HG03457 (cell line): ENCODE measurements around the gene DGKB.
"Not testable (repeated sequence)": the region's sequence is repeated elsewhere in the genome, so short reads cannot be mapped to it uniquely, and the experiment has no call there.

ENCODE experiments used
- ATAC-seq: cut with Tn5 transposase; IDR thresholded peaks from one replicate; pipeline ENCODE4 v1.9.1; 2021; ENCODE audit warnings: moderate number of reproducible peaks; ENCODE audit not compliant: unreplicated experiment

Gene DGKB

DNA sequence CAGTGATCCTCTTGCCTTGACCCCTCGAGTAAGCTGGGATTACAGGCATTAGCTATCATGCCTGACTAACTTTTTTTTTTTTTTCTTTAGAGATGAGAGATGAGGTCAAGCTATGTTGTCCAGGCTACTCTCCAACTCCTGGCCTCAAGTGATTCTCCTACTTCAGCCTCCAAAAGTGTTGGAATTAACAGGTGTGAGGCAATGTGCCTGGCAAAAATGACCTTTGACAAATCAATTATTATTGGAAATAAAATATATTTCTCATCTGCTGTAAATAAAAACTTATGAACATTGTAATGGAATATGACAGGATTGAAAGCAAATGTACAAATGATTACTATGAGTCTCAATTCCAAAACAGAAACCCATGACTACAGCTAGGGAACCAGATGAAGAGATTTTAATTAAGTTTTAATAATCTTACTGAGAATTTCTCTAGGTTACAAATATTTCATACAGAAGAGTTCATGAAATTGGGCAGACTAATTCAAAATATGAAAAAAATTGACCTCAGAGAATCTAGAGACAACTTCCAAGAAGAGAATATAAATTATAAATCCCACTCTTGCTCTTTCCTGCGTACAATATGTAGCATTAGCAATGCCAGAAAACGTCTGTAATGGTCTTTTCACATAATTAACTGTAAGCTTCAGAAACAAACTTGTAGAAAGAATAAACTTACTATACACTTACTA, 414.7 kb downstream of the DGKB start:
- no peak for ATAC-seq

DNA sequence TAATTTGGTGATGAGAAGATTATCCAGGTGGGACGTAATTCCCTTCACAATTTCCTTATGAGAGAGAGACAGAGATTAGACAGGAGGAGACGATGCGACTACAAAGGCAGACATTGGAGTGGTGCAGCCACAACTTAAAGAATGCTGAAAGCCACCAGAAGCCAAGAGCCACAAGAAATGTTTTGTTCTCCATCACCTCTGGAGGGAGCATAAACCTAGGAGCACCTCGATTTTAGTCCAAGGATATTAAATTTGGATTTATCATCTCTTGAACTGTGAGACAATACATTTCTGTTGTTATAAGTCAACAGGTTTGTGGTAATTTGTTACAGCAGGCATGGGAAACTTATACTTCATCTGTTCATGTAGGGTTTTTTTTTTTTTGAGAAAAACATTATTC, 418.9 kb downstream of the DGKB start:
- no peak for ATAC-seq

- ATAC-seq, result no peak
Observed at GRCh38 chr7:14480281-14480680, 422.3 kb downstream of the DGKB start.

- no peak for ATAC-seq
Observed at GRCh38 chr7:14478834-14479510, 423.6 kb downstream of the DGKB start.

GRCh38 chr7:14461716-14462115, 440.8 kb downstream of the DGKB start:
- ATAC-seq, result not testable (repeated sequence)

- not testable (repeated sequence) for ATAC-seq
Observed at GRCh38 chr7:14458846-14459245, 443.7 kb downstream of the DGKB start.

DNA sequence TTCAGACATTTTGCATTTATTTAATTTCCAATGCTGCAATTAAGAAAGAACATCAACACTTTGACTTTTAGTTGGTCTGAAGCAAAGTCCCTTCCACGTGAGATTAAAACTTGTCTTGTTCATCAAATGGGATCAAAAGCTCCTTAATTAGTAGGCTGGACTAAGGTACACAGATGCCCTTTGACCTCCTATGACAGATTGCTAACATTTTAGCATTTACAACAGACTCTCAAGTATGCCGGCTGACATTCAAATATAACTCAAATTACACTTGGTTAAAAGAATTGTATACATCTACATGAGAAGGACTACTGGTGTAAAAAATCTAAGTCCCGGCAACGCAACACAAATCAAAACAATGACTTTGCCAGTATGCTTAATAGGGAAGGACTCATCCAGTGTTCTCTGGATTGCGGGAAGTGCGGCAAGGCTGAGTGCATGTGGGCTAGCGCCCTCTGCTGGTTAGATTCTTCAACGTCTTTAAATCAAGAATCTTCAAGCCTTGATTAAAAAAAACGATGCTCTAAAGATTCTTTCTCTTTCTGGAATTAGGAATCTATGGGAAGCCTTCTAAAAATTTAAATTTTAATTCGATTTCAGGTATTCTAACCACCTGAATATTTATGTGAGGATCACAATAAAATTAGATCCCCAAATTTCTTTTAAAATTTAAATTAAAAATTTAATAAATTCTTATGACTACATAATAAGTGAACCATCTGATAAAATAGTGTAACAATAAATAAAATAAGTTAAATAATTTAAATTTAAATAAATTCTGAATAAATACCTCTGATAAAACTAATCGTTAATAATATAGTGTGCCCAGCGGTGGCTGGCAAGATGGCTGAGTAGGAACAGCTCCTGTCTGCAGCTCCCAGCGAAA, 444.7 kb downstream of the DGKB start:
- ATAC-seq, result no peak

- no peak for ATAC-seq
Observed at GRCh38 chr7:14449291-14449690, 453.3 kb downstream of the DGKB start.

DNA sequence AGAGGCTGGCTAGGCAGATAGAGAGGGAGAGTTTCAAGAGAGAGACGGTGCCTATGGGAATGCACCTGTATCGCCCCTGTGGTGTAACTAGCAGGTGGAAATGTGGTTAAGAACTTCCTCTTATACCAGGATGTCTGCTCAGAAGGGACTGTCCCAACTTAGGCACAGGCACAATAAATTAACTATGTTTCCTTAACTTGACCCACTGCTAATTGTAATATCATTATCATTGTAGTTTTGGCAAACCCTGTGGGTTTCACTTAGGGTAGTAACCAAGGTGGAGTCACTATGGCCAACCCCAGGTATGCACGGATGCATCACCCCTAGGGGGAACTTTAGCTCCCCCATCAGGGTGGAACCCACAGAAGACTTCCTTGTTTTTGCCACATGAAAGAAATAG, 455.7 kb downstream of the DGKB start:
- peak; percentile 88 for ATAC-seq

DNA sequence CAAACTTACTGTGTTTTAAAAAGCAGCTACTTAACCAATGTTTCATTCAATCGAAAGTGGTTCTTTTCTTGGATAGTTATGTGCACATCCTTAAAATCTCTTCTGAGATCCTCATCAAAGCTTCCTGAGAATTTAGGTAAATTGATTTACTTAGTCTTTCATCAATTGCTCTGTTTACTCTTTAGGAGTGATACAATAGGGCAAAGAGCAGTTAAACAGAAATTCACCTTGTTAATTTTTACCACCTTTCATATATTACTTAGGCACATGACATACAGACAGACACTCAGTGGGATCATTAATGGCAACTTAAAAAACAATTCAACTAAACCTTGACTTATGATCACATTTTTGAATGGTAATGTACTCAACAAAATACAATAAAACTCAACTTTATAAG, 456.3 kb downstream of the DGKB start:
- ATAC-seq, result no peak

DNA sequence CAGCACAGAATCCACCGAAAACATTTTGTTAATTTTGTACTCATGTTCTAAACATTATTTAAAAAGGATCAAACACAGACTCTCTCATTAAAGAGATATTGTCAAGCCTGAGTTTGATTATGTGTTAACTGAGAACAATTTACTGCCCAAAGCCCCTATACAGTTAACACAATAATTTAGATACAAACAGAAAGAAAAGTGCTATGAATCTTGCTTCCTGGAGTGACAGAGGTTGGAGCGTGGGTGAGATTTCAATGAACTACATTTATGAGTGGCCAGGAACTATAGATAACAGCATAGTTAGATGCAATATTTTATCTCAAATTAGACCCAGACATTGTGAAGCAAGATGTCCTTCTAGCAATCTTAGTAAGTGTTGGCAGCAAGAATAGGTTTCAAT, 464.2 kb downstream of the DGKB start:
- no peak for ATAC-seq

DNA sequence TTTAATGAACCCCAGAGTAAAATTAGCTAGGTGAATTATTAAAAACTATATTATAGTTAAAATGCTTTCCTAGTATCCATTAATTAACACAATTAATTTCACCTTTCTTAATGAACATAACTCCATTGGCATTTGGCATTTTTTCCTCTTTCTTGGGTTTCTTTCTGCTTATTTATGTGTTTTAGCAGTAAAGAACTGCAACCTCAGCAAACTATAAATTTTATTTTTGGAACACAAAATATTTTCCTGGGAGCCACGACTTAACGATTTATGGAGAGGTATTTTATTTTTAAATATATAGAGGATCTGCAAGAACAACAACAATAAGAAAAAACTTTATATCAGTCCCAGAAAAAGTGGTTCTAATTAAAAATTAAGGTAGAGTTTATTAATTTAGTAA, 465.7 kb downstream of the DGKB start:
- ATAC-seq, result no peak

DNA sequence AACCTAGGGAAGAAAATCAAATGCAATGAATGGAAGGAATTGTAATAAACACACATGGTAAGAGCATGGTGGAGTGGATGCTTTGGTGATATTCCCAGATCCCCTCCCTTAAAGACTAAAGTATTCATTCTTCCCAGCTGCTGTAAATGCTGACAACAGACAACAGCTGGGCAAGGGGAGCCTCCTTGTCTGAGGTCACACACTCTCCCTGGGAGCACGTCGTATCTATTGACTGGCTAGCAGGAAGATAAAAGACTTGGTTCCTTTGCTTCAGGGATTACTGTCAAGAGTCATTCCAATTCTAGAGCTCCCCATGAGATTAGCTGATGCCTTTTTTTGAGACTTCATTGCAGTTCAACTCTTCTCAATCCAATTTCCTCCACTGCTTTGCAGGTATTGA, 469.6 kb downstream of the DGKB start:
- ATAC-seq, result no peak

GRCh38 chr7:14430926-14431325, 471.6 kb downstream of the DGKB start:
- ATAC-seq, result no peak

GRCh38 chr7:14425559-14425958, 477.0 kb downstream of the DGKB start:
- ATAC-seq, result no peak

DNA sequence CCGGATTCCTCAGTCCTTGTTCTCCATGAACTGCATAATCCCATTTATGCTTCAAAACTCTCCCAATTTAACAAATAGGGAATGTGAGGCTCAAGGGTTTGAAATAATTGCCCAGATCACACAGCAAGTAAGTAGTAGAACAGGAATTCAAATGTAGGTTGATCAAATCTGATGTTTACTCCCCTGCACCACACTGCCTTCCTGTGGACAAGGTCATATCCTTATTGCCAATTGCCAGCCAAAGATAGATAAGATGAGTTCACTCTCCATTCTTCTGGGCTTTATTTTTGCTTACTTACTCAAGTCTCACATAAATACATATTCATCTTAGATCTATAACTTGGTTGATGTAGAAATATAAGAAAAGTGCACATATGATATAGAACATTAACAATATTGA, 477.9 kb downstream of the DGKB start:
- ATAC-seq, result no peak

- no peak for ATAC-seq
Observed at GRCh38 chr7:14420768-14421167, 481.8 kb downstream of the DGKB start.

DNA sequence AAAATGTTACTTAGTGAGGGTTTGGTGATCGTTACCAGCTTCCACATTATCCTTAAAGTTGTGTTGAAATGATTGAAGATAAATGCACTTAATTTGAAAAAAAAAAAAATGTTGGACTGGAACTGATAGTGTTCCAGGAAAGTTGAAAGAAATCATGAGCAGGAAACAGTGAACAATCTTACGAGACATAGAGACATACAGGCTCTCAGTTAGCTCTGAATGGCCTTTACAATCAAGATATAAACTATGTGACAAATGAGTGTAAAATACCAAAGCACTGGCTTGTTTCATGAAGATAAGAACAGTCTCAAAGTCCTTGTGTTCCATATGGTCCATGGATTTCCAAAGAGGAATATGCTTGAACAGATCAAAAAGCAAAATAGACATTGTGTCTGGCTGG, 483.0 kb downstream of the DGKB start:
- ATAC-seq, result no peak

GRCh38 chr7:14418633-14419032, 483.9 kb downstream of the DGKB start:
- ATAC-seq, result no peak

GRCh38 chr7:14414274-14414986, 488.1 kb downstream of the DGKB start:
- no peak for ATAC-seq
